Glomerular endothelial cell (primary cell): ENCODE results near the gene TSPAN6. TPM values are rescaled to one million over a fixed set of nuclear protein-coding genes. Genes with fewer than 3 reads are reported as not detected.

Experiments
- DNase-seq: peaks from one replicate; pipeline ENCODE4 v3.0.0-alpha.2; 2011; ENCODE audit warnings: low read depth, low spot score; ENCODE audit errors: extremely low read depth
- total RNA-seq: library from RNA; depleted of rRNA; stranded (reverse); fragments of >200 nt; gene quantifications from 2 replicates; pipeline ENCODE4 v1.2.3, GENCODE V29; 2015

The TSPAN6 gene
- total RNA-seq, 1 donor from 2014 or later = 34.1 TPM

DNA sequence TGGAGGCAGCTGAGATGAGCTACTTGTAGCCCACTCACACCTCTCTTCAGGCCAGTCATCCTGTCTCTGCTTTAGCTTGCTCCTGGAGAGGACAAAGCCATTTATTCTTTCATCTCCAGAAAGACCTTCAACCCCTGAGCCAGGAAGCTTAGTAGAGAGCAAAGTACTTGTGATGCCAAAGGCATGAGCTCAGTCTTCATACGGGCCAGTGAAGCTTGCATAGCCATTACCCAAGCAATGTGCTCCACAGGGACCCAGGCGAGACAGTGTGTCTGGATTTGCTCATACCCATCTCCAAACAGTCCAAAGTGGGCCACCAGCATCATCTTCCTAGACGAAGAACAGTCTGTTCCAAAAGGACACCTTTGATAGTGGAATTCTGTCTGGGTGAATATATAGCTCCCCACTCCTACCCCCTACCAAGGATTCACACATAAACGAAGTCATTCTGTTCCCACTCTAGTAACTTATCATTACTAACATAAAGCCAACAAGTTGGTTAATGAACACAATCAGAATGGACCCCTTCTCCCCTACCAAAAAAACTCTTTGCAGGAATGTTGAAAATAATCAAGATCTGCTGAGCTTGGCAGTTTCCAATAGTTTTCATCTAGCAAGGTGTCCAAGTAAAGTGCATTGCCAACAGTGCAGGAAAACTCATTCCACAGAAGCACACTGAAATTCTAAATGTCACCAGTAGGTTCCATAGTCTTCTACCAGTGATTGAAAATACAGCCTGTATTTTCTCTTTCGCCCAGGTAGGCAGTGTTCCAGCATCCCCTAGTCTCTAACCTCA, 45.2 kb downstream of the TSPAN6 start:
- no peak for DNase-seq

DNA sequence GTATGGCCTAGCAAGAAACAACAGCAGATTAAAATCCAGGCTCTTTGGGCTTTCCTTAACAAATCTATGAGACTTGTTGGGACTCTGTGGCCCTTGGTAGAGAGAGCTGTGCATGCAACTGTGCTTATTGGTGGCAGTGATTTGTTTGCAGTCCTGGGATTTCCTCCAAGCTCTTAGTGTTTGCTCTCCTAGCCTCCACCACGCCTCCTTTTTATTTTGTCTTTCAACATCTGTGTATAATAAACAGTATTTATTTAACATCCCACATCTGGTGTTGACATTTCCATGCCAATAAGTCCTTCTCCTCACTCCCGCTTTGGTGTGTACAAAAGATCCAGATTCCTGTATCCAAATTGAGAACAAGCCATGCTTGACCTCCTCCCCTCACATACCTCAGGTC, 48.7 kb downstream of the TSPAN6 start:
- DNase-seq = no peak

DNA sequence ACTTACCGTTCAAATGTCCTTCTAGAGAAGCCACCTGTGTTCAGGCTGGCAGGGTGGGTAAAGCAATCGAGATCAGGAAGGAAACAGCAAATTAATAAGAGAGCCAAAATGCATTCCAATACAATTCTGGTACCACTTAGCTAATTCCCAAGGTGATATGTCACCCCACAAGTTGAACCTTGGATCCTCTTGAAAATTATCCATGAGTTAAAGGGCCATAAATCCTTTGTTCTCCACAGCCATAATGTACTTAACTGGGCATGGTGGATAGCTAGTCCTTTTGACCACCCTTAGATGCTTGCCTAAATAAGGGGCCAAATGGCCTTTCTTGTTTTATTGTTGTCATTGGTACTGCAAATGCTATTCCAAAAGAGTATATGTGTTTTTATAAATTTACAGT, 49.9 kb downstream of the TSPAN6 start:
- no peak for DNase-seq

DNA sequence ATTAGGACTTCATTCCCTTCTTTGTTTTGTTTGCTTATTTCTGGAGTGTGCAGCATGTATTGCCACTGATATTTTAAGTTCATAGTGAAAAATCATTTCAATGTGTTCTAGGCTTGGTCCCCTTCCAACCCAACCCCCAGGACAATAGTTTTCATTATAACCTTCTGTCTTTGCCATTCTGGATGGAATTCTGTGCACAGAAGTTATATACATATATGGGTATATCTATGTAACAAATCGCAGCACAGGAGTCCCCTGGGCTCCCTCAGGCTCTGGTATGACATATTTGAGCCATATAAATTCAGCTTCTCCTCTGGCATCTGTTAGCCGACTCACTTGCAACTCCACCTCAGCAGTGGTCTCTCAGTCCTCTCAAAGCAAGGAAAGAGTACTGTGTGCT, 52.0 kb downstream of the TSPAN6 start, which contains the start of gene TNMD:
TNMD (plus strand) TSS at position 326 of the 400 bp plus-strand sequence. CDS start 83 bp downstream, outside the sequence.
- no peak for DNase-seq

Other genes starting within 250 kb of the TSPAN6 start
- gene PCDH19, start 226.5 kb downstream of the TSPAN6 start, total RNA-seq = 0.34 and 1.2 TPM in 2 replicates
- not detected in 2 replicates for gene TNMD, start 51.9 kb downstream of the TSPAN6 start, total RNA-seq
- 55.9 and 61.9 TPM in 2 replicates for gene SRPX2, start 7.4 kb upstream of the TSPAN6 start, total RNA-seq
- 10.5 and 24.0 TPM in 2 replicates for gene SYTL4, start 95.3 kb upstream of the TSPAN6 start, total RNA-seq
- gene CSTF2, start 183.6 kb upstream of the TSPAN6 start, total RNA-seq = 17.9 and 23.5 TPM in 2 replicates
- gene NOX1, start 237.6 kb upstream of the TSPAN6 start, total RNA-seq = not detected in 2 replicates